HCT116 (cell line): Measurements from ENCODE around the gene ATN1.

Experiments
- MAX ChIP-seq: IDR thresholded peaks from 2 replicates; pipeline ENCODE4 v1.6.1; 2012
- POLR2AphosphoS5 ChIP-seq: IDR thresholded peaks from 2 replicates; pipeline ENCODE4 v1.6.1; 2011; ENCODE audit warnings: mild to moderate bottlenecking, low read depth, low read length, moderate library complexity
- REST ChIP-seq: IDR thresholded peaks from 2 replicates; pipeline ENCODE4 v1.6.1; 2012; ENCODE audit warnings: low read depth
- YY1 ChIP-seq: IDR thresholded peaks from 2 replicates; pipeline ENCODE4 v1.6.1; 2011; ENCODE audit warnings: low read length, low read depth, moderate library complexity, mild to moderate bottlenecking; ENCODE audit not compliant: insufficient replicate concordance; ENCODE audit errors: extremely low read depth
- TF ChIP-seq, protein P1 (sequence below), 3 experiments: fragments of 200-600 bp in 1 of 3; sonication (generic) in 1 of 3; IDR thresholded peaks in 2 of 3; conservative IDR thresholded peaks in 1 of 3; 2 replicates each; pipeline ENCODE4 v1.5.1; 2012 to 2017; ENCODE audit warnings: low read depth in 2 of 3, low read length in 2 of 3, antibody characterized with exemption in 1 of 3, borderline replicate concordance in 1 of 3, control low read depth in 1 of 3, mild to moderate bottlenecking in 1 of 3, mixed read lengths in 1 of 3, mixed run types in 1 of 3, moderate library complexity in 1 of 3; ENCODE audit not compliant: insufficient read depth in 1 of 3

- TF ChIP-seq REST (no peak), MAX (no peak), YY1 (no peak), POLR2AphosphoS5 (no peak)
- TF ChIP-seq, protein P1, sequence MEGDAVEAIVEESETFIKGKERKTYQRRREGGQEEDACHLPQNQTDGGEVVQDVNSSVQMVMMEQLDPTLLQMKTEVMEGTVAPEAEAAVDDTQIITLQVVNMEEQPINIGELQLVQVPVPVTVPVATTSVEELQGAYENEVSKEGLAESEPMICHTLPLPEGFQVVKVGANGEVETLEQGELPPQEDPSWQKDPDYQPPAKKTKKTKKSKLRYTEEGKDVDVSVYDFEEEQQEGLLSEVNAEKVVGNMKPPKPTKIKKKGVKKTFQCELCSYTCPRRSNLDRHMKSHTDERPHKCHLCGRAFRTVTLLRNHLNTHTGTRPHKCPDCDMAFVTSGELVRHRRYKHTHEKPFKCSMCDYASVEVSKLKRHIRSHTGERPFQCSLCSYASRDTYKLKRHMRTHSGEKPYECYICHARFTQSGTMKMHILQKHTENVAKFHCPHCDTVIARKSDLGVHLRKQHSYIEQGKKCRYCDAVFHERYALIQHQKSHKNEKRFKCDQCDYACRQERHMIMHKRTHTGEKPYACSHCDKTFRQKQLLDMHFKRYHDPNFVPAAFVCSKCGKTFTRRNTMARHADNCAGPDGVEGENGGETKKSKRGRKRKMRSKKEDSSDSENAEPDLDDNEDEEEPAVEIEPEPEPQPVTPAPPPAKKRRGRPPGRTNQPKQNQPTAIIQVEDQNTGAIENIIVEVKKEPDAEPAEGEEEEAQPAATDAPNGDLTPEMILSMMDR (IDR thresholded peaks at IDR 0.05 in 2 of 3, conservative IDR thresholded peaks at IDR 0.05 in 1 of 3; ENCODE audit: borderline replicate concordance in 1 of 3, insufficient read depth in 1 of 3, low read depth in 2 of 3, low read length in 2 of 3): no peak
Measured at GRCh38 chr12:6909421-6910145, 18.2 kb upstream of the ATN1 start.
